Activated T-cell treated with anti-CD3 and anti-CD28 coated beads, Interleukin-2, amount 50 U/mL, for 24 hours (primary cell): ENCODE results near the gene TMEM151B.
"Not testable (repeated sequence)": the region's sequence is repeated elsewhere in the genome, so short reads cannot be mapped to it uniquely, and the experiment has no call there.

ENCODE experiments used
- DNase-seq: peaks from one replicate; pipeline ENCODE4 v3.0.0-alpha.2; 2020
- H3K27ac Mint-ChIP-seq: 2 replicates; pipeline ENCODE4 v1.8.0; 2020; ENCODE audit warnings: mild to moderate bottlenecking, mixed read lengths
- H3K27me3 Mint-ChIP-seq: 2 replicates; pipeline ENCODE4 v1.8.0; 2020; ENCODE audit warnings: mixed read lengths
- H3K36me3 Mint-ChIP-seq: 2 replicates; pipeline ENCODE4 v1.8.0; 2020; ENCODE audit warnings: low read depth, mixed read lengths
- H3K4me1 Mint-ChIP-seq: 2 replicates; pipeline ENCODE4 v1.8.0; 2020; ENCODE audit warnings: low read depth, mixed read lengths
- H3K4me3 Mint-ChIP-seq: 2 replicates; pipeline ENCODE4 v1.8.0; 2020; ENCODE audit warnings: mild to moderate bottlenecking, moderate library complexity, mixed read lengths
- H3K9me3 Mint-ChIP-seq: 2 replicates; pipeline ENCODE4 v1.8.0; 2020; ENCODE audit warnings: mixed read lengths

The TMEM151B gene

GRCh38 chr6:44228433-44228832 lies 41.8 kb upstream of the TMEM151B start:
- H3K36me3 Mint-ChIP-seq, result peaks cover 90% of the 10 kb centered on the region
- H3K4me3 Mint-ChIP-seq, result no peak overlapping the region

GRCh38 chr6:44228836-44229235 lies 41.4 kb upstream of the TMEM151B start:
- DNase-seq, result no peak
- Mint-ChIP-seq H3K27ac (no peak overlapping the region), H3K9me3 (no peaks in the 10 kb centered on the region), H3K36me3 (peaks cover 94% of the 10 kb centered on the region), H3K4me1 (peaks cover 20% of the 10 kb centered on the region), H3K4me3 (no peak overlapping the region), H3K27me3 (no peaks in the 10 kb centered on the region)

More at GRCh38 chr6:44228433-44228832, 41.8 kb upstream of the TMEM151B start:
- H3K27me3 Mint-ChIP-seq, result no peaks in the 10 kb centered on the region
- DNase-seq, result no peak
- no peaks in the 10 kb centered on the region for H3K9me3 Mint-ChIP-seq
- H3K27ac Mint-ChIP-seq, result no peak overlapping the region
- peaks cover 20% of the 10 kb centered on the region for H3K4me1 Mint-ChIP-seq

GRCh38 chr6:44229376-44230033 lies 40.7 kb upstream of the TMEM151B start:
- Mint-ChIP-seq H3K27ac (no peak overlapping the region), H3K4me1 (peaks cover 16% of the 10 kb centered on the region), H3K9me3 (no peaks in the 10 kb centered on the region), H3K27me3 (no peaks in the 10 kb centered on the region), H3K36me3 (peaks cover 94% of the 10 kb centered on the region), H3K4me3 (no peak overlapping the region)
- no peak for DNase-seq

GRCh38 chr6:44230034-44230675 lies 40.1 kb upstream of the TMEM151B start:
- peaks cover 10% of the 10 kb centered on the region for H3K4me1 Mint-ChIP-seq
- no peak for DNase-seq
- H3K36me3 Mint-ChIP-seq, result peaks cover 94% of the 10 kb centered on the region
- H3K9me3 Mint-ChIP-seq, result no peaks in the 10 kb centered on the region
- no peak overlapping the region for H3K27ac Mint-ChIP-seq
- H3K27me3 Mint-ChIP-seq, result no peaks in the 10 kb centered on the region
- H3K4me3 Mint-ChIP-seq, result no peak overlapping the region

- not testable (repeated sequence) for DNase-seq, H3K4me1 Mint-ChIP-seq, H3K9me3 Mint-ChIP-seq, H3K27me3 Mint-ChIP-seq, H3K27ac Mint-ChIP-seq, H3K4me3 Mint-ChIP-seq
- H3K36me3 Mint-ChIP-seq, result peaks cover 96% of the 10 kb centered on the region
Observed at GRCh38 chr6:44231426-44231825, 38.8 kb upstream of the TMEM151B start.

GRCh38 chr6:44232676-44233566 lies 37.3 kb upstream of the TMEM151B start:
- Mint-ChIP-seq H3K36me3 (peaks cover 93% of the 10 kb centered on the region), H3K27me3 (no peaks in the 10 kb centered on the region), H3K4me3 (no peak overlapping the region), H3K9me3 (no peaks in the 10 kb centered on the region), H3K27ac (no peak overlapping the region), H3K4me1 (peaks cover 17% of the 10 kb centered on the region)
- DNase-seq, result no peak

GRCh38 chr6:44233567-44234100 lies 36.6 kb upstream of the TMEM151B start:
- no peak for DNase-seq
- H3K4me1 Mint-ChIP-seq, result peaks cover 24% of the 10 kb centered on the region
- H3K27me3 Mint-ChIP-seq, result no peaks in the 10 kb centered on the region
- no peak overlapping the region for H3K4me3 Mint-ChIP-seq
- H3K36me3 Mint-ChIP-seq, result peaks cover 86% of the 10 kb centered on the region
- no peak overlapping the region for H3K27ac Mint-ChIP-seq
- no peaks in the 10 kb centered on the region for H3K9me3 Mint-ChIP-seq

GRCh38 chr6:44234101-44235025 lies 35.9 kb upstream of the TMEM151B start:
- Mint-ChIP-seq H3K27me3 (no peaks in the 10 kb centered on the region), H3K4me1 (peaks cover 31% of the 10 kb centered on the region), H3K9me3 (no peaks in the 10 kb centered on the region), H3K27ac (no peak overlapping the region), H3K36me3 (peaks cover 79% of the 10 kb centered on the region), H3K4me3 (no peak overlapping the region)
- DNase-seq, result no peak

- H3K4me1 Mint-ChIP-seq, result peaks cover 32% of the 10 kb centered on the region
- peak overlapping the region; percentile 1 for H3K27ac Mint-ChIP-seq
- no peak overlapping the region for H3K4me3 Mint-ChIP-seq
Observed at GRCh38 chr6:44235269-44235668, 35.0 kb upstream of the TMEM151B start.

GRCh38 chr6:44235891-44236516 lies 34.2 kb upstream of the TMEM151B start:
- Mint-ChIP-seq H3K9me3 (no peaks in the 10 kb centered on the region), H3K36me3 (peaks cover 62% of the 10 kb centered on the region), H3K4me1 (peaks cover 32% of the 10 kb centered on the region), H3K27ac (no peak overlapping the region), H3K4me3 (no peak overlapping the region), H3K27me3 (no peaks in the 10 kb centered on the region)
- no peak for DNase-seq

More at GRCh38 chr6:44235269-44235668, 35.0 kb upstream of the TMEM151B start:
- no peak for DNase-seq
- Mint-ChIP-seq H3K27me3 (no peaks in the 10 kb centered on the region), H3K36me3 (peaks cover 70% of the 10 kb centered on the region), H3K9me3 (no peaks in the 10 kb centered on the region)

GRCh38 chr6:44237021-44237812 lies 33.0 kb upstream of the TMEM151B start:
- H3K4me3 Mint-ChIP-seq, result peak overlapping the region; percentile 80
- peak; percentile 79 for DNase-seq
- H3K4me1 Mint-ChIP-seq, result peaks cover 33% of the 10 kb centered on the region
- H3K36me3 Mint-ChIP-seq, result peaks cover 50% of the 10 kb centered on the region
- H3K27ac Mint-ChIP-seq, result peak overlapping the region; percentile 97
- H3K27me3 Mint-ChIP-seq, result no peaks in the 10 kb centered on the region
- H3K9me3 Mint-ChIP-seq, result no peaks in the 10 kb centered on the region

GRCh38 chr6:44237813-44238433 lies 32.3 kb upstream of the TMEM151B start:
- Mint-ChIP-seq H3K9me3 (no peaks in the 10 kb centered on the region), H3K36me3 (peaks cover 44% of the 10 kb centered on the region), H3K27me3 (no peaks in the 10 kb centered on the region), H3K27ac (peak overlapping the region; percentile 97), H3K4me1 (peaks cover 35% of the 10 kb centered on the region), H3K4me3 (peak overlapping the region; percentile 80)
- DNase-seq, result peak; percentile 89
